Right cardiac atrium (tissue), 5 donors: ENCODE data around the gene SPNS3. TPM values are rescaled to one million over a fixed set of nuclear protein-coding genes. Genes with fewer than 3 reads are reported as not detected.
A peak's percentile ranks its signal among the peaks of the same experiment; 100 is the strongest.

ENCODE experiments used
- ATAC-seq, 2 donors: fragments of 200-7000 bp; cut with Tn5 transposase; one replicate each; pipeline versions ENCODE4 v1.8.0 to v1.9.1; 2020; ENCODE audit warnings: moderate library complexity in 2 of 2, mild to moderate bottlenecking in 1 of 2
- DNase-seq, 3 donors: peaks; one replicate each; pipeline ENCODE4 v3.0.0-alpha.2; 2020
- H3K27ac ChIP-seq: one replicate; pipeline ENCODE4 v1.5.1; 2013; ENCODE audit warnings: mild to moderate bottlenecking, low read length, control low read depth, moderate library complexity
- H3K27me3 ChIP-seq: one replicate; pipeline ENCODE4 v1.6.1; 2013; ENCODE audit not compliant: control insufficient read depth, insufficient read depth
- H3K4me1 ChIP-seq: one replicate; pipeline ENCODE4 v1.6.1; 2013; ENCODE audit warnings: low read length; ENCODE audit not compliant: control insufficient read depth, insufficient read depth
- H3K4me3 ChIP-seq: one replicate; pipeline ENCODE4 v1.5.1; 2013; ENCODE audit warnings: low read length, control low read depth
- H3K9me3 ChIP-seq: one replicate; pipeline ENCODE4 v1.6.1; 2013; ENCODE audit warnings: low read length; ENCODE audit not compliant: control insufficient read depth
- WGBS: extraction: QIAGEN DNeasy Blood & Tissue Kit; methylation state at CpG from one replicate; pipeline ENCODE4 v1.1.7; 2013; 5-methylcytosine and 5-hydroxymethylcytosine counted together
- intact Hi-C, 4 donors: fragments of 100-400 bp; cut with DNase I; formaldehyde crosslinking; loops; one replicate each; pipeline versions ENCODE4 v1.11.0 to v1.14.0; 2022 to 2023
- polyA plus RNA-seq: library from polyadenylated mRNA; stranded (reverse); fragments of 200-250 nt; gene quantifications from one replicate; pipeline ENCODE4 v1.2.3, GENCODE V29; 2013
- total RNA-seq, 4 donors: library from RNA; stranded (reverse); fragmentation: NEBNext Ultra II Directional; extraction: Animal tissue kit (Norgen Biotek cat#: 25700); gene quantifications; one replicate each; pipeline ENCODE4 v1.2.1, GENCODE V29; 2021
- donor health status: healthy with polysubstance abuse.
- donor health status: DM: no; HTN: yes; CAD: no.
- donor health status: DM: no; HTN: no; CAD: no.
- donor health status: DM: no; HTN: yes; CAD: no; lungs with severe emphysema.
- donor health status: DM: yes; HTN: yes; CAD: no.

Gene SPNS3
- total and polyA plus RNA-seq, 5 donors: 0.23 to 0.45 (median 0.29) TPM; not detected in 2

- Histone ChIP-seq H3K27ac (no peak overlapping the region), H3K9me3 (no peaks in the 10 kb centered on the region), H3K27me3 (no peaks in the 10 kb centered on the region), H3K4me1 (peaks cover 2% of the 10 kb centered on the region), H3K4me3 (no peak overlapping the region)
- 59% methylated on average over 20 of the region's 20 CpGs for WGBS
- intact Hi-C loops: no loop called here
- ATAC-seq (peak; percentile 14 to 41), DNase-seq (peak in 2 of 3 donors; percentile 62 to 69)
Observed at GRCh38 chr17:4446326-4447071, 12.8 kb downstream of the SPNS3 start.

GRCh38 chr17:4448197-4448980, 14.6 kb downstream of the SPNS3 start:
- Histone ChIP-seq H3K9me3 (no peaks in the 10 kb centered on the region), H3K4me3 (no peak overlapping the region), H3K27ac (no peak overlapping the region), H3K27me3 (no peaks in the 10 kb centered on the region), H3K4me1 (peaks cover 2% of the 10 kb centered on the region)
- intact Hi-C loops: no loop called here
- no peak for DNase-seq
- WGBS: 66% methylated on average over 11 of the region's 11 CpGs
- ATAC-seq: no peak

- no peak overlapping the region for H3K4me3 ChIP-seq
- peaks cover 2% of the 10 kb centered on the region for H3K4me1 ChIP-seq
- no peaks in the 10 kb centered on the region for H3K27me3 ChIP-seq
- intact Hi-C loops: no loop called here
- DNase-seq (peak in 1 of 3 donors; percentile 60), ATAC-seq (peak; percentile 20 to 54)
- 52% methylated on average over 11 of the region's 11 CpGs for whole genome bisulfite sequencing
- no peaks in the 10 kb centered on the region for H3K9me3 ChIP-seq
- H3K27ac ChIP-seq: no peak overlapping the region
Observed at GRCh38 chr17:4449736-4450135, 16.0 kb downstream of the SPNS3 start.

GRCh38 chr17:4450710-4451316, 17.1 kb downstream of the SPNS3 start:
- DNase-seq: no peak
- H3K4me1 ChIP-seq: peaks cover 2% of the 10 kb centered on the region
- intact Hi-C loops: no loop called here
- H3K4me3 ChIP-seq: no peak overlapping the region
- H3K27me3 ChIP-seq: no peaks in the 10 kb centered on the region
- ATAC-seq: no peak
- no peak overlapping the region for H3K27ac ChIP-seq
- 92% methylated on average over 14 of the region's 14 CpGs for WGBS
- H3K9me3 ChIP-seq: no peaks in the 10 kb centered on the region

GRCh38 chr17:4453812-4454591, 20.3 kb downstream of the SPNS3 start:
- DNase-seq: no peak

GRCh38 chr17:4460661-4461060, 26.9 kb downstream of the SPNS3 start:
- Histone ChIP-seq H3K9me3 (no peaks in the 10 kb centered on the region), H3K4me1 (no peaks in the 10 kb centered on the region), H3K27me3 (no peaks in the 10 kb centered on the region), H3K27ac (no peak overlapping the region), H3K4me3 (no peak overlapping the region)
- ATAC-seq (no peak), DNase-seq (no peak)
- intact Hi-C loops: no loop called here
- 82% methylated on average over 5 of the region's 5 CpGs for WGBS

More at GRCh38 chr17:4453812-4454591, 20.3 kb downstream of the SPNS3 start:
- no peak overlapping the region for H3K27ac ChIP-seq
- no peaks in the 10 kb centered on the region for H3K9me3 ChIP-seq
- WGBS: 90% methylated on average over 9 of the region's 9 CpGs
- H3K4me1 ChIP-seq: peaks cover 2% of the 10 kb centered on the region
- no peak overlapping the region for H3K4me3 ChIP-seq
- intact Hi-C loops: no loop called here
- ATAC-seq: no peak
- no peaks in the 10 kb centered on the region for H3K27me3 ChIP-seq

GRCh38 chr17:4463818-4464476, 30.2 kb downstream of the SPNS3 start:
- WGBS: 54% methylated on average over 10 of the region's 10 CpGs
- H3K4me3 ChIP-seq: no peak overlapping the region
- H3K4me1 ChIP-seq: no peaks in the 10 kb centered on the region
- intact Hi-C loops: no loop called here
- no peaks in the 10 kb centered on the region for H3K9me3 ChIP-seq
- ATAC-seq (peak; percentile 36 to 63), DNase-seq (no peak)
- peak overlapping the region; percentile 25 for H3K27ac ChIP-seq
- H3K27me3 ChIP-seq: no peaks in the 10 kb centered on the region

- 85% methylated on average over 8 of the region's 8 CpGs for WGBS
- Histone ChIP-seq H3K27me3 (no peaks in the 10 kb centered on the region), H3K9me3 (no peaks in the 10 kb centered on the region), H3K4me1 (no peaks in the 10 kb centered on the region), H3K27ac (no peak overlapping the region), H3K4me3 (no peak overlapping the region)
- intact Hi-C loops: no loop called here
- DNase-seq (no peak), ATAC-seq (no peak)
Observed at GRCh38 chr17:4465786-4466185, 32.0 kb downstream of the SPNS3 start.

GRCh38 chr17:4467287-4467686, 33.5 kb downstream of the SPNS3 start:
- ATAC-seq (no peak), DNase-seq (no peak)
- Histone ChIP-seq H3K4me1 (no peaks in the 10 kb centered on the region), H3K27ac (no peak overlapping the region), H3K9me3 (no peaks in the 10 kb centered on the region), H3K4me3 (no peak overlapping the region), H3K27me3 (no peaks in the 10 kb centered on the region)
- intact Hi-C loops: no loop called here
- WGBS: 73% methylated on average over 7 of the region's 7 CpGs

GRCh38 chr17:4469552-4469951, 35.8 kb downstream of the SPNS3 start:
- no peak for DNase-seq
- peak in 1 of 2 donors; percentile 57 for ATAC-seq
- 76% methylated on average over 12 of the region's 12 CpGs for WGBS
- intact Hi-C loops: no loop called here
- Histone ChIP-seq H3K4me1 (no peaks in the 10 kb centered on the region), H3K27me3 (no peaks in the 10 kb centered on the region), H3K27ac (no peak overlapping the region), H3K4me3 (no peak overlapping the region), H3K9me3 (no peaks in the 10 kb centered on the region)
